ENCODE data around the gene SP9.
"Not testable (repeated sequence)": the region's sequence is repeated elsewhere in the genome, so short reads cannot be mapped to it uniquely, and the experiment has no call there.

The SP9 gene

GRCh38 chr2:174356347-174356746 is 21.6 kb downstream of the SP9 start:
- DNase-seq (ENCODE audit: low read depth, low spot score), result no peak
- H3K4me3 ChIP-seq (ENCODE audit: low read depth, low read length), result no peak overlapping the region
- TF ChIP-seq, protein P1, sequence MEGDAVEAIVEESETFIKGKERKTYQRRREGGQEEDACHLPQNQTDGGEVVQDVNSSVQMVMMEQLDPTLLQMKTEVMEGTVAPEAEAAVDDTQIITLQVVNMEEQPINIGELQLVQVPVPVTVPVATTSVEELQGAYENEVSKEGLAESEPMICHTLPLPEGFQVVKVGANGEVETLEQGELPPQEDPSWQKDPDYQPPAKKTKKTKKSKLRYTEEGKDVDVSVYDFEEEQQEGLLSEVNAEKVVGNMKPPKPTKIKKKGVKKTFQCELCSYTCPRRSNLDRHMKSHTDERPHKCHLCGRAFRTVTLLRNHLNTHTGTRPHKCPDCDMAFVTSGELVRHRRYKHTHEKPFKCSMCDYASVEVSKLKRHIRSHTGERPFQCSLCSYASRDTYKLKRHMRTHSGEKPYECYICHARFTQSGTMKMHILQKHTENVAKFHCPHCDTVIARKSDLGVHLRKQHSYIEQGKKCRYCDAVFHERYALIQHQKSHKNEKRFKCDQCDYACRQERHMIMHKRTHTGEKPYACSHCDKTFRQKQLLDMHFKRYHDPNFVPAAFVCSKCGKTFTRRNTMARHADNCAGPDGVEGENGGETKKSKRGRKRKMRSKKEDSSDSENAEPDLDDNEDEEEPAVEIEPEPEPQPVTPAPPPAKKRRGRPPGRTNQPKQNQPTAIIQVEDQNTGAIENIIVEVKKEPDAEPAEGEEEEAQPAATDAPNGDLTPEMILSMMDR (IDR thresholded peaks at IDR 0.05; ENCODE audit: insufficient read depth, low read length, missing control alignments), result no peak
- POLR2A ChIA-PET, result no interaction called here
- CTCF ChIA-PET, result interaction anchor here (1.1 to 1.9 kb wide), 4 partner anchors 8 to 20 kb away, joined by 3 to 6 read pairs (median 4); no protein-coding TSS in a partner anchor

- CTCF ChIA-PET, result interaction anchor here (1.6 kb wide), 1 partner anchor 10 kb away, joined by 6 read pairs; no protein-coding TSS in a partner anchor
- DNase-seq (ENCODE audit: low read depth, low spot score); POLR2A ChIA-PET; H3K4me3 ChIP-seq (ENCODE audit: low read depth, low read length): not testable (repeated sequence)
Observed at GRCh38 chr2:174359663-174360062, 24.9 kb downstream of the SP9 start.

DNA sequence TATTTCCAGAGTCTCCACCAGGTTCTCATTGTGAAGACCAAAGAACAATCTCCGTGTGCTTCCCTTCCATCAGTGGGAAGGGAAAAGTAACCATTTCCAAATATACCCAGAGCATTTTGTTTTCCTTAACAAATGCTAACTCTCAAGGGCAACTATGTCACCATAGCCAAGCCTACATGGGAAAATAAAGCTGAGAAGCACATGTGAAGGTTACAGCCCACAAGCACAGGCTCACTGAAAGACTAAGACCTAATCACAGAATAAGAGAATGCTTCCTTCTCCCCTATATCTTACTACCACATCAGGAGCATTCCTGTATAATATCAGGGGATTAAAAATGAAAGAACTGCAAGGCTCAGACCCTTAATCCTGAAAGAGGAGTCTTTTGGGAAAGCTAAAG is 28.2 kb downstream of the SP9 start:
- TF ChIP-seq, protein P1 (IDR thresholded peaks at IDR 0.05; ENCODE audit: insufficient read depth, low read length, missing control alignments), result no peak
- H3K4me3 ChIP-seq (ENCODE audit: low read depth, low read length), result no peak overlapping the region
- POLR2A ChIA-PET, result no interaction called here
- no peak for DNase-seq (ENCODE audit: low read depth, low spot score)
- CTCF ChIA-PET, result interaction anchor here (1.5 kb wide), 1 partner anchor 13 kb away, joined by 5 read pairs; no protein-coding TSS in a partner anchor

DNA sequence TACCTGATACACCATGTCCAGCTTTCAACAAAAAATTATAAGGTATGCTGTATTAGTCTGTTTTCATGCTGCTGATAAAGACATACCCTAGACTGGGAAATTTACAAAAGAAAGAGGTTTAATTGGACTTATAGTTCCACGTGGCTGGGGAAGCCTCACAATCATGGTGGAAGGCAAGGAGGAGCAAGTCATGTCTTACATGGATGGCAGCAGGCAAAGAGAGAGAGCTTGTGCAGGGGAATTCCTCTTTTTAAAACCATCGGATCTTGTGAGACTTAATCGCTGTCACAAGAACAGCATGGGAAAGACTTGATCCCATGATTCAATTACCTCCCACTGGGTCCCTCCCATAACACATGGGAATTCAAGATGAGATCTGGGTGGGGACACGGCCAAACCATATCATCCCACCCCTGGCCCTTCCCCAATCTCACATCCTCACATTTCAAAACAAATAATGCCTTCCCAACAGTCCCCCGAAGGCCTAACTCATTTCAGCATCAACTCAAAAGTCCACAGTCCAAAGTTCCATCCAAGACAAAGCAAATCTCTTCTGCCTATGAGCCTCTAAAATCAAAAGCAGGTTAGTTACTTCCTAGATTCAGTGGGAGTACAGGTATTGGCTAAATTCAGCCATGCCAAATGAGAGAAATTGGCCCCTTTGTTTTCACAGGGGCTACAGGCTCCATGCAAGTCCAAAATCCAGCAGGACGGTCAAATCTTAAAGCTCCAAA is 28.9 kb downstream of the SP9 start:
- POLR2A ChIA-PET; H3K4me3 ChIP-seq (ENCODE audit: low read depth, low read length); DNase-seq (ENCODE audit: low read depth, low spot score); CTCF ChIA-PET: not testable (repeated sequence)

GRCh38 chr2:174364628-174365027 is 29.9 kb downstream of the SP9 start:
- ChIA-PET POLR2A (no interaction called here), CTCF (no interaction called here)
- DNase-seq (ENCODE audit: low read depth, low spot score), result no peak
- TF ChIP-seq, protein P1 (IDR thresholded peaks at IDR 0.05; ENCODE audit: insufficient read depth, low read length, missing control alignments), result no peak
- H3K4me3 ChIP-seq (ENCODE audit: low read depth, low read length), result no peak overlapping the region

DNA sequence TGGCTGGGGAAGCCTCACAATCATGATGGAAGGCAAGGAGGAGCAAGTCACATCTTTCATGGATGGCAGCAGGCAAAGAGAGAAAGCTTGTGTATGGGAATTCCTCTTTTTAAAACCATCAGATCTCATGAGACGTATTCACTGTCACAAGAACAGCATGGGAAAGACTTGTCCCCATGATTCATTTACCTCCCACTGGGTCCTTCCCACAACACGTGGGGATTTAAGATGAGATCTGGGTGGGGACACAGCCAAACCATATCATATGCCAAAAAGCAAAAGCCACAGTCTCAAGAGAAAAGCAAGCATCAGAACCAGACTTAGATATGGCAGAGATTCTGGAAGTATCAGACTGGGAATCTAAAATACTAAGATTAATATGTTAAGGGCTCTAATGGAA is 30.8 kb downstream of the SP9 start:
- ChIA-PET CTCF (no interaction called here), POLR2A (no interaction called here)
- TF ChIP-seq, protein P1 (IDR thresholded peaks at IDR 0.05; ENCODE audit: insufficient read depth, low read length, missing control alignments), result no peak
- DNase-seq (ENCODE audit: low read depth, low spot score), result no peak
- H3K4me3 ChIP-seq (ENCODE audit: low read depth, low read length), result no peak overlapping the region

DNA sequence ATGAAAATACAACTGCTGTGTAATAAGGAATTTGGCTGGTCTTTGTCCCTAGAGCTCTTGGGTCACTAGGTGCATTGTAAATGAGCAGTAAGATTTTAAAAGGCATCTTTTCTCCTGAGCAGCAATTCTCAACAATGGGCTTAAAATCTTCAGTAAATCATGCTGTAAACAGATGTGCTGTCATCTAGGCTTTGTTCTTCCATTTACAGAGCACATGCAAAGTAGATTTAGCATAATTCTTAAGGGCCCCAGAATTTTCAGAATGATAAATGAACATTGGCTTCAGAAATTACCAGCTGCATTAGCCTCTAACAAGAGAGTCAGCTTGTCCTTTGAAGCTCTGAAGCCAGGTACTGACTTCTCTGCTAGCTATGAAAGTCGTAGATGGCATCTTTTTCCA is 33.9 kb downstream of the SP9 start:
- DNase-seq (ENCODE audit: low read depth, low spot score), result no peak
- ChIA-PET POLR2A (no interaction called here), CTCF (interaction anchor here (0.9 to 1.5 kb wide), 3 partner anchors 14 to 153 kb away, joined by 3 to 4 read pairs (median 3); no protein-coding TSS in a partner anchor)
- TF ChIP-seq, protein P1 (IDR thresholded peaks at IDR 0.05; ENCODE audit: insufficient read depth, low read length, missing control alignments), result no peak
- H3K4me3 ChIP-seq (ENCODE audit: low read depth, low read length), result no peak overlapping the region
